ENCODE results near the gene REG1A. TPM values are rescaled to one million over a fixed set of nuclear protein-coding genes. Genes with fewer than 3 reads are reported as not detected.

Gene REG1A
- total RNA-seq = not detected

GRCh38 chr2:79120194-79120713, at the start of gene REG1A:
Gene REG1A, plus strand, starts transcription at chr2:79120488. Its CDS starts 374 bp downstream, at chr2:79120862.
- no peaks in the 10 kb centered on the region for H3K4me1 ChIP-seq (replicated peaks)
- no peak within 1 kb of the TSS for H3K27ac ChIP-seq
- no peaks in the 10 kb centered on the region for H3K9me3 ChIP-seq
- H3K36me3 ChIP-seq = no peaks in the 10 kb centered on the region
- intact Hi-C loops (cut with DNase I) = no loop called here
- H3K27me3 ChIP-seq (replicated peaks; ENCODE audit: insufficient read depth) = peaks cover 6% of the 10 kb centered on the region
- no peak within 1 kb of the TSS for H3K4me3 ChIP-seq
- no peak for TF ChIP-seq POLR2AphosphoS5 (IDR thresholded peaks at IDR 0.05)
- TF ChIP-seq, protein P1, sequence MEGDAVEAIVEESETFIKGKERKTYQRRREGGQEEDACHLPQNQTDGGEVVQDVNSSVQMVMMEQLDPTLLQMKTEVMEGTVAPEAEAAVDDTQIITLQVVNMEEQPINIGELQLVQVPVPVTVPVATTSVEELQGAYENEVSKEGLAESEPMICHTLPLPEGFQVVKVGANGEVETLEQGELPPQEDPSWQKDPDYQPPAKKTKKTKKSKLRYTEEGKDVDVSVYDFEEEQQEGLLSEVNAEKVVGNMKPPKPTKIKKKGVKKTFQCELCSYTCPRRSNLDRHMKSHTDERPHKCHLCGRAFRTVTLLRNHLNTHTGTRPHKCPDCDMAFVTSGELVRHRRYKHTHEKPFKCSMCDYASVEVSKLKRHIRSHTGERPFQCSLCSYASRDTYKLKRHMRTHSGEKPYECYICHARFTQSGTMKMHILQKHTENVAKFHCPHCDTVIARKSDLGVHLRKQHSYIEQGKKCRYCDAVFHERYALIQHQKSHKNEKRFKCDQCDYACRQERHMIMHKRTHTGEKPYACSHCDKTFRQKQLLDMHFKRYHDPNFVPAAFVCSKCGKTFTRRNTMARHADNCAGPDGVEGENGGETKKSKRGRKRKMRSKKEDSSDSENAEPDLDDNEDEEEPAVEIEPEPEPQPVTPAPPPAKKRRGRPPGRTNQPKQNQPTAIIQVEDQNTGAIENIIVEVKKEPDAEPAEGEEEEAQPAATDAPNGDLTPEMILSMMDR (IDR thresholded peaks at IDR 0.05) = no peak
- no peak for TF ChIP-seq POLR2A (IDR thresholded peaks at IDR 0.05)
- no peak for DNase-seq (ENCODE audit: low spot score)
- 81% methylated on average over 6 of the region's 6 CpGs for WGBS

DNA sequence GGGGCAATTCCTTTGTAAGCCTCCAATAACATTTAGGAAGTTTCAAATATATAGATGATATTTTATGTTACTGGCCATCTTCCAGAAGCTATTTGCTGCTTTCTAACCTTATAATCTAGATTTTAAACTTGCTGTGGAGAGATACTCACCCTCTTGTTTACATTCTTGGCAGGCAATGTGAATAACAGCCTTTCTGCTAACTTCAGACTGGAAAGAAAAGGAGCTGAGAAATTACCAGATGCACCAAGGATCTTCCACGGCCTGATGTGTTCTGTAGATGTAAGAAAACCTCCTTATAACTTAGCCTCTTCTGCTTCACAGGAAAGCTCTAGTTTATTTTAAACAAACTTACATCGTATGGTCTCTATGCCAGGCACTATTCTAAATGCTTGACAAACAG, 49.2 kb upstream of the REG1A start:
- no peaks in the 10 kb centered on the region for H3K36me3 ChIP-seq
- H3K27ac ChIP-seq = no peak overlapping the region
- no peaks in the 10 kb centered on the region for H3K4me1 ChIP-seq (replicated peaks)
- intact Hi-C loops (cut with DNase I) = no loop called here
- H3K27me3 ChIP-seq (replicated peaks; ENCODE audit: insufficient read depth) = peaks cover 3% of the 10 kb centered on the region
- H3K4me3 ChIP-seq = no peak overlapping the region
- no peaks in the 10 kb centered on the region for H3K9me3 ChIP-seq
- DNase-seq (ENCODE audit: low spot score) = no peak
- WGBS = 47% methylated on average over 2 of the region's 2 CpGs
- TF ChIP-seq POLR2AphosphoS5 (IDR thresholded peaks at IDR 0.05) (no peak), POLR2A (IDR thresholded peaks at IDR 0.05) (no peak)
- TF ChIP-seq, protein P1 (IDR thresholded peaks at IDR 0.05) = no peak

GRCh38 chr2:79082987-79083386, 37.3 kb upstream of the REG1A start:
- no peak for DNase-seq (ENCODE audit: low spot score)
- TF ChIP-seq POLR2AphosphoS5 (IDR thresholded peaks at IDR 0.05) (no peak), POLR2A (IDR thresholded peaks at IDR 0.05) (no peak)
- TF ChIP-seq, protein P1 (IDR thresholded peaks at IDR 0.05) = no peak
- H3K4me3 ChIP-seq = no peak overlapping the region
- no peaks in the 10 kb centered on the region for H3K27me3 ChIP-seq (replicated peaks; ENCODE audit: insufficient read depth)
- H3K4me1 ChIP-seq (replicated peaks) = no peaks in the 10 kb centered on the region
- intact Hi-C loops (cut with DNase I) = no loop called here
- H3K36me3 ChIP-seq = no peaks in the 10 kb centered on the region
- WGBS = 85% methylated on average over 5 of the region's 5 CpGs
- H3K27ac ChIP-seq = no peak overlapping the region
- no peaks in the 10 kb centered on the region for H3K9me3 ChIP-seq

DNA sequence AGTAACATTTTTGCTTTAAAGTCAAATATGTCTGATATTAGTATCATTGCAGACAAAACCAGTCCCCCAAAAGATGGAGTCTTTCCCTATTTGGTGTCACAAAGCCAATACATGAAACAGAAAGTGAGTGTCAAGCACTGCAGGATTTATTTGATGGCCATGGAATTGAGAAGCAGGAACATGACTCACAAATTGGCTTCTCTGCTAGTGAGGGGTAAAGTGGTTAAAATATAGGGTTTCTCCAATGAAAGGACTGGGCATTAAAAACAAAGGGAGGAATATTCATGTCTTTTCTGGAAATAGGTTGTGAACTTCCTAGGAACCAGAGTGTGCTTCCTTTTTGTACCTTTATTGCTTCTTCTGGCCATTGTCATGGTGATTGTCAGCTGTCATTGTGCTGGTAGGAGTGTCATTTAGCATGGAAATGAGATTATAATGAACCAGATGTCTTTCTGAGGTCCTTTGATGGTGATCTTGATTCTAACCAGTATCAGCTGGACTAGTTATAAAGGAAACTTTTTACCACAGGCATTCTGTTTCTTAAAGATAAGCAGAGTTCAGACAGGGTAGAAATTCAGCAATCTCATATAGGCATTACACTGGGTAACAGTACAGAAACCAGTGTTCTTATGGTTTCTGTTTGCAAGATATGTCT, 36.6 kb upstream of the REG1A start:
- intact Hi-C loops (cut with DNase I) = no loop called here
- Histone ChIP-seq H3K36me3 (no peaks in the 10 kb centered on the region), H3K4me1 (replicated peaks) (no peaks in the 10 kb centered on the region), H3K4me3 (no peak overlapping the region), H3K27ac (no peak overlapping the region), H3K27me3 (replicated peaks; ENCODE audit: insufficient read depth) (no peaks in the 10 kb centered on the region), H3K9me3 (no peaks in the 10 kb centered on the region)
- DNase-seq (ENCODE audit: low spot score) = no peak
- TF ChIP-seq, protein P1 (IDR thresholded peaks at IDR 0.05) = no peak
- TF ChIP-seq POLR2AphosphoS5 (IDR thresholded peaks at IDR 0.05) (no peak), POLR2A (IDR thresholded peaks at IDR 0.05) (no peak)

DNA sequence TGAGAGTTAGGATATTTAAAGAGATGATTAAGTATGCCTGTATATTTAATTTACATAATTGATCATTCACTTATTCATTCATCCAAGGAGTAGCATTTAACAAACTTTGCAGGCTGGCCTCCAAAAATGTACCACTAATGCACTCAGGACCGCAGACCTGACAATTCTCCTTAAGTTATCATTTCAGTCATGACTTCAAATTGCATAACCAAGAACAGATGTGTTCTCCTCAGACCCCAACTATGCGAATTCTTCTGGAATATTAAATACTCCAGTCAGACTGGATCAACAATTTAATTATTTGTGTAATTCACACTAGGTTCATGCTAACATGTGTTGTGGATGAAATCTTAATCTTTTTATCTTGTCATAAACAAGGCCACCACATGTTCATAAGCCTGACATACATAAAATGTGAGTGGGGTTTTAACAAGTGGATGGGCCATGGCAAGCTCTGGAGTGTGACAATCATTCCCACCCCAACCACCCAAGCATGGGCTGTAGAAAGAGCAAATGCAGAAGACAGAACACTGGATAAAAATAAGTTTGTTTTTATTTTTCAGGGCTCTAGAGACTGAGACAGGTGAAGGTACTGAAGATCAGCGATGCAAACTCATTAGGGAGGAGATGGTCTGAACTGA, 35.7 kb upstream of the REG1A start:
- no peaks in the 10 kb centered on the region for H3K36me3 ChIP-seq
- TF ChIP-seq POLR2AphosphoS5 (IDR thresholded peaks at IDR 0.05) (no peak), POLR2A (IDR thresholded peaks at IDR 0.05) (no peak)
- TF ChIP-seq, protein P1 (IDR thresholded peaks at IDR 0.05) = no peak
- H3K4me1 ChIP-seq (replicated peaks) = no peaks in the 10 kb centered on the region
- H3K27me3 ChIP-seq (replicated peaks; ENCODE audit: insufficient read depth) = no peaks in the 10 kb centered on the region
- H3K4me3 ChIP-seq = no peak overlapping the region
- H3K9me3 ChIP-seq = no peaks in the 10 kb centered on the region
- 82% methylated on average over 3 of the region's 3 CpGs for WGBS
- DNase-seq (ENCODE audit: low spot score) = no peak
- H3K27ac ChIP-seq = no peak overlapping the region
- intact Hi-C loops (cut with DNase I) = no loop called here

All from prostate gland (tissue), 2 donors.